Embryonic facial prominence (tissue), 1 donor: ENCODE results near the gene TUBA3E.
"Not testable (repeated sequence)": the region's sequence is repeated elsewhere in the genome, so short reads cannot be mapped to it uniquely, and the experiment has no call there.

Source experiments
- DNase-seq: peaks from one replicate; pipeline ENCODE4 v3.0.0-alpha.2; 2016; ENCODE audit errors: extremely low spot score

Gene TUBA3E

DNA sequence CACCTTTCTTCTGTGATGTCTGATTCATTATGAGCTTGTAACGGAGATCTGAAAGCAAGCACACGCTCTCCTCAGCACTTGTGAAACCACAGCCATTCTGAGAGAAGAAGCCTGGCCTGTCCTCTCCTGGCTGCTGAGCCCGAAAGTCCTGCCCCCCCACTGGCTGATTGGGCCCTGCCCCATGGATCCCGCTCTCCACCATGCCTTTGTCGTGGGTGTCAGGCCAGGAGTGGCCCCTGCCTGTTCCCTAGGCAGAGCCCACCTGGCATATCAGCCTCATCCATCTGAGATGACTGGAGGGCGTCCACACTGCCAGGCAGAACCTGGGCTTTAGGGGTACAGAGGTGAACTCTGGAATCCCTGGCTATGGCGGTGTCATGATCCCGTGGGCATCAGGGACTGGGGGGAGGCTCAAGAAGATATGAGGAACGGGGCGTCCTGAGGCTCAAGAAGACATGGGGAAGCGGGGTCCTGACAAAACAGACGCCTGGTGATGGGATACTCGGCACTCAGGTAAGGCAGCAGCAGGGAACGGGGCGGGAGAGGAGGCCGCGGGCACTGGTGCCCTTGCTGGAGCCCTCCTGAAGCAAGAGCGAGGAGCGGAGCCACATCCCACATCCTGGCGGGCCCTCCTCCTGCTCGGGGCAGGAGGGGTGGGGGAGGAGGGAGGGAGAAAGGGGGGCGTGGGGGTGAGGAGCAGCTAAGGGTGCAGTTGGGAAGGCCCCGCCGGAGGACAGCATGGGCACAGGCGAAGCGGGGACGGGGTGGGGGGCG, 54.8 kb downstream of the TUBA3E start:
- DNase-seq, result not testable (repeated sequence)

DNA sequence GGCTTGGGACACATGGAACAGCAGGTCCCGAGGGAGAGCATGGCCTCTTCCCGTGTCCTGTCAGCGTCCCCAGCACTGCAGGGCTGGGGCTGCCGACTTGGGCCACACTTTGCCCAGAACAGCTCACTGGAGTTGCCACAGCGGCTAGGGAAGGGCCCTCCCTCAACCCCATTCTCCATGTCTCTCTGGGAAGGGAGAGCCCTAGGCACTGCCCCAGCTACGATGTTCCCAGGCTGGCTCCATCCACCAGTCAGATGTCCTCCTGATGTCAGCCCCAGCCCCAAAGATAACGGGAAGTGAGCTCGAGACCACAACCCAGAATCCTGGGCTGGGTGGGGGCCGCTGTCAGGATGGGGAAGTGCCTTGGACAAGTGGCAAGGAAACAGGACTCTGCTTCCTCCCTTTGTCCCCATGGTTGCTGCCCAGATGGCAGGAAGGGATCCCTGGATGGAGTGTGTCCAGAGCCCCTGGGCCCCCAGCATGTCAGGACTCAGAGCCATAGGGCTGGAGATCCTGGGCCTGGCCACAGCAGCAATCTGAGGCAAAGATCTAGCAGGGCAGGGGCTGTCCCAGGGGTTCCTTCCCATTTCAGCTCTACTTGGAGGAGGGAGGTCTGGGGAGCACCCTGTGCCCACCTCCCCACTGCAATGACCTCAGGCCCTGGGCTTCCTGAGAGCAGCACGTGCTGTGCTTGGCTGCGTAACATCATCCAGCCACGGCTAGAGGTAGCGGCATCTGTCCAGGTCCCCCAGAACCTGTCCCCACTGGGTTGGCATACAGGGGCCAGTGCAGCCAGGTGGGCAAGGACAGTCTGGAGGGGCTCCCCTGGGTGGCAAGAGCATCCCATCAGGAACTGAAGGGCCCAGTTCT, 55.6 kb downstream of the TUBA3E start:
- not testable (repeated sequence) for DNase-seq
